SH-SY5Y (cell line): ENCODE measurements around the gene ADAMTS2.

Source experiments
- GATA2 ChIP-seq: IDR thresholded peaks from 2 replicates; pipeline ENCODE4 v1.6.1; 2011; ENCODE audit warnings: mild to moderate bottlenecking, low read depth, low read length
- GATA3 ChIP-seq: IDR thresholded peaks from 2 replicates; pipeline ENCODE4 v1.6.1; 2011; ENCODE audit warnings: low read depth, mild to moderate bottlenecking, low read length, moderate library complexity

The ADAMTS2 gene

DNA sequence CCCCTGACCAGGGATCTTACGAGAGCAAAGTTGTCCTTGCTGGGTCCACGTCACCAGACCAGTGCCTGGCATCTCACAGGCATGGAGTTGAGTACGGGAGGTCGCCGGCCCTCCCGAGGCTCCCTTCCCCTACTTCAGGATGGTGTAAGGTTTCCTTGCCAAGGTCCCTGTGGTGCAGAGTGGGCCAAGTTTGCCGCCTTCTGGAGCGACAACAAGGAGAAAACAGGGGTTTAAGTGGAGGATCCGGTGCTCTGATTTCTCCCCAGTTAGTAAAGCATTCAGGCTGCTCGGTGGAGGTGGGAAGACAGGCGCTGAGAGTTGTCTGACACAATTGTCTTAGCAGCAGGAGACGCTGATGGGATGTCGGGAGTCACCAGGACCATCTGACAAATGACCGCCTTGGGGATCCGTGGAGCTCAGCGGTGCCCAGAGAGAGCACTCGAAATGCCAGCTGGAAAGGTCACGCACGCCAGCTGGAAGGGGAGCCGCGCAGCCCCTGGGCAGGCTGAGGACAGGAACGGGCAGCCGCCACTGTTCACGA, 37.3 kb downstream of the ADAMTS2 start:
- TF ChIP-seq GATA3 (no peak), GATA2 (no peak)

DNA sequence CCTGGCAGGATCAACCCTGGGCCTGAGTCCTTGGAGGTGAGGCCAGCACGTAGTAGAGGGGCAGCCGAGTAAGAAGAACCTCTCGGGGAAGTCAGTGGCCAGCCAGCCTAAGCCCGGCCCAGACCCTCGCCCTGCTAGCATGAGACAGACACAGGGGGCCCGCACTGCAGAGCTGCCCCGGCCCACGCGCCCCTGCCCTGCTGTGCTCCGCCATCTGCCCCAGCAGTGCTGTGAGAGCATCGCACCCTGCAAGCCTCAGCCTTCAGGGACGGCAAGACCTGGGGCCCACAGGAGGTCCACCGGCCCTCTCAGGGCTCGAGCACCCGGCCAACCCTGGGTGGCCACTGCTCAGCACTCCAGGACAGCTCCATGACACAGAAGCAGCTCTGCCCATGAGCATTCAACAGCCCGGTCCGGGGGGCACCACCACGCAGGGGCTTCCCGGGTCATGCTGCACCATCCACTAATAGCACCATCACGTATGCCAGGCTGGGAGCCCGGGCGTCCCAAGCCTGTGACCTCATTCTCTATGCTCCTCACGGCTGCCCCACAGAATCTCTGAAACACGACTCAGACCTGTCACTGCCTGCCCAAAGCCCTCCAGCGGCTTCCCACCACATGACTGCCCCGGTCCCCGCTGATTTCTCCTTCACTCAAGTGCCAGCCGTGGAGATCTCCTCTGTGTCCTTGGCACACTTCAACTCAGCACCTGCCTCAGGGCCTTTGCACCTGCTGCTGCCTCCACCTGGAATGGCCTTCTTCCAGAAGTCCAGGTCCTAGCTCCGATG, 38.1 kb downstream of the ADAMTS2 start:
- TF ChIP-seq GATA2 (no peak), GATA3 (no peak)

DNA sequence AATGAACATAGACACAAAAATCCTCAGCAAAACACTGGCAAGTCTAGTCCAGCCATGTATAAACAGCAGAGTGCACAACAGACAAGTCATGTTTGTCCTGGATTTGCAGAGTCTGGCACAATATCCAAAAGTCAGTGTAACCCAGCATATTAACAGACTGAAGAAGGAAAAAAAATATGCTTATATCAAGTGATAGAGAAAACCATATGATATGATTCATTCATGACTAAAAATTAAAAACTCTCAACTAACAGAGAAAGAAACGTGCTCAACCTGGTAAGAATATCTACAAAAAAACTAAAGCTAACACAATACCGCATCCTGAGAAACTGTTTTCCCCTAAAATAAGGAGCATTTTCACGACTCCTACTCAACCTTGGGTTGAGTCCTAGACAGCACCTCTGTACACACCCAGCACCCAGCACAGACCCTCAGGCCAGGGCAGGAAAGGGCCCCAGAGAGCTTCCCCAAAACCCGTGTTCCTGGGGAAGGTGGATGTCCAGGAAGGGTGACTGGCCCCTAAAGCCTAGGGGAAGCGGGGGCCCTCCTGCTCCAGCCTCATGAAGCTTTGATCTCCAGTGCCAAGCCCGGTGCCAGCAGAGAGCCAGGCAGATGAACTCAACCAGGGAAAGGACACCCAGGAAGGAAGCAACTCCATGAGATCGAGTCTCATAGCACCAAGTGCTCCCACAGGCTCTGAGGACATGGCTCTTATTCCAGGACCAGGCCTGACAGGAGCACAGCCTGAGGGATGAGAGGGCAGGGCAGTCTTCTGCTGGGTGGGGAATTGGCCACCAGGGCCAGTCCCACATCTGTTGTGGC, 38.9 kb downstream of the ADAMTS2 start:
- TF ChIP-seq GATA2 (no peak), GATA3 (no peak)

DNA sequence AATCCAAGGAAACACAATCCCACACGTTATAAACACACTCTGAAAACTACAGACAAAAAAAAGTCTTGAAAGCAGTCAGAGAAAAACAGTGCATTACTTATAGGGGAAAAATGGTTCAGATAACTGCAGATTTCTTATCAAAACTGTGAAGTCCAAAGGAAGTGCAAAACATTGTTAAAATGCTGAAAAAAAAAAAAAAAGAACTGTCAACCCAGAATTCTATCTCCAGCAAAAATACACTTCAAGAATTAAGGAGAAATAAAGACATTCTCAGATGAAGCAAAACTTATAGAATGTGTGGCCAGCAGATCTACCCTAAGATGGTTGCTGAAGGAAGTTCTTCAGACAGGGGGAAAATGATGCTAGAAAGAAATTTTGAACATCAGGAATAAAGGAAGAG, 40.4 kb downstream of the ADAMTS2 start:
- TF ChIP-seq GATA3 (no peak), GATA2 (no peak)

DNA sequence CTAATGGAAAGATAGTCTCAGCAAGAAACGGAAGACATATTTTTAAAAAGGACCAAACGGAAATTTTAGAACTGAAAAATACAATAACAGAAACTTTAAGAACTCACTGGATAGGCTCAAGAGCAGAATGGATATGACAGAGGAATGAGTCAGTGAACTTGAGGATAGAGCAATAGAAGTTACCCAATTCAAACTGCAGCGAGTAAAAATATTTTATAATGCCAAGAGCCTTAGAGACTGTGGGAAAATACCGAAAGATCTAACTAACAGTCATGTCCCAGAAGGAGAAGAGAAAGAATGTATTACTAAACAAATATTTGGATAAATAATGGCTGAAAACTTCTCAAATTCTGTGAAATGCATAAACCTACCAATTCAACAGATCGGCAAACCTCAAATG, 40.8 kb downstream of the ADAMTS2 start:
- TF ChIP-seq GATA3 = no peak
- TF ChIP-seq GATA2 = no peak

DNA sequence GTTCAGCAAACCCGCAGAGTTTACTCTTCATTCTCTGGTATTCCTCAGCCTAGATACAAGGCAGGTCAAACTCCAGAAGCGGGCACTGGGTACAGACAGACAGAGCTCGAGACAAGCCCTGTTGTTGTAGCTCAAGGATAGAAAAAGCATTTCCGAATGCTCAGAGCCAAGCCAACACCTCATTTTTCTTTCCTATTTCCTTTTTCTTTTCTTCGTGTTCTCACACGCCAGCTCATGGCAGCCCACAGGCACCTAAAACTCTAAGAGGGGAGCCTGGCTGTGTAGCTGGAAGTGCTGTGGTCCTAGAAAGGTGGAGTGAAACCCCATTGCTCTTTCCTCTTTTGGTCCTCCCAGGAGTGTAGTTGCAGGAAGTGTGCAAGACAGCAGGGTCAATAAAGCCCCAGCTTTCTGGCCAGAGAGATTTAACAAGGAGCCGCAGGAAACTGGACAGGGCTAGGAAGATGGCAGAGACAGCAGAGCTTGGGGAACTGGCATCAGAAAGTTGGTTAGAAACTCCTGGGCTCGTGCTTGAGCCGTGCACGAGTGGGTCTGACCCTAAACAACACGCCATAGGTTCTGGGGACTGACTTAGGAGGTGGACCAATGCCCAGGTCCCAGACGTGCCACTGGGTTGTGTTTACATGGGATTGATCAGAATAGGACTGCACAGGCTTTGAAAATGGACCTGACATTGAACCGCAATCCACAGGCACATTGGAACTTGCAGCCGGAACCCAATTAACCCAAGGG, 41.6 kb downstream of the ADAMTS2 start:
- TF ChIP-seq GATA2 (no peak), GATA3 (no peak)

DNA sequence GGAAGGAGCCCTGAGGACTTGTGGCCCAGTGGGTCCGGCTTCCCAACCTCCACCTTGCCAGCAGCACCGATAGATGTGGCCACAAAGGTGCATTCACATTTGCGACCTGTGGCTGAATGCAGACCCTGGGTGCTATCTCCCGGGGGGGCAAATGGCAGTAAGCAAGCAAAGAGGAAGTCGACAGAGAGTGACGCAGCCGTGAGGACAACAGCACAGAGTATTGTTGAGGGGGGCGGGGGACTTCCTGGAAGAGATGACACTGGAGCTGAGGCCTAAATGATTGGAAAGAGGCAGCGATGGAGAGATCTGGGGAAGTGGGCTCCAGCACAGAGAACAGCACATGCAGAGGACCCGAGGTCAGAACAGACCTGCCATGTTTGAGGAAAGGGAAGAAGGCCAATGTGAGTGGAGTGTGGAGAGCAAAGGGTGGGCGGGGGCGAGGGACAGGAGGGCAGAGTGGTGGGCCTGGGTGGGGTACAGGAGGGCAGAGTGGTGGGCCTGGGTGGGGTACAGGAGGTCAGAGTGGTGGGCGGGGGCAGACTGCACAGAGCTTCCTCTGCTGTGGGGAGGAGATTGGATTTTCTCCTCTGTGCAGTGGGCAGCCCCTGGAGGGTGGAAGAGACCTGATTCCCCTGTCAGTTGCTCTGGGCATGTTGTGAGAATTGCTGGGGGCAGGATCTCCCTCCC, 42.6 kb downstream of the ADAMTS2 start:
- TF ChIP-seq GATA3 (no peak), GATA2 (no peak)

DNA sequence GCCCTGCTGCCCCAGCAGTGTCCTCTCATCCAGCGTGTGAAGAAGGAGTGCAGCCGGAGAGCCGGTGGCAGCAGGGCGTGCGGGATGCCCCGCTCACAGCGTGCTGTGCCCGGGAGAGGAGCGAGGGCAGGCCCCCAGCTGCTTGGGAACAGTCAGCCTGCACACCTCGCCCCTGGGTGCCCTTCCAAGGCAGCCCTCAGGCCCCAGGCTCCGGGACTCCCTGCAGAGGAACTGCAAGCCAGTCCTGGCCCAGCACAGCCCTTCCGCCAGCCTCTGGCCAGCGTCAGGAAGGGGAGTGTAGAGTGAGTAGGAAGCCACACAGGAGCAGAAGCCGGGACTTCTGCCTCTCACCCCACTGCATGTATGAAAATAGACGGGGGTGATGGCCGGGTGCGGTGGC, 43.5 kb downstream of the ADAMTS2 start:
- no peak for TF ChIP-seq GATA2
- TF ChIP-seq GATA3 = no peak

DNA sequence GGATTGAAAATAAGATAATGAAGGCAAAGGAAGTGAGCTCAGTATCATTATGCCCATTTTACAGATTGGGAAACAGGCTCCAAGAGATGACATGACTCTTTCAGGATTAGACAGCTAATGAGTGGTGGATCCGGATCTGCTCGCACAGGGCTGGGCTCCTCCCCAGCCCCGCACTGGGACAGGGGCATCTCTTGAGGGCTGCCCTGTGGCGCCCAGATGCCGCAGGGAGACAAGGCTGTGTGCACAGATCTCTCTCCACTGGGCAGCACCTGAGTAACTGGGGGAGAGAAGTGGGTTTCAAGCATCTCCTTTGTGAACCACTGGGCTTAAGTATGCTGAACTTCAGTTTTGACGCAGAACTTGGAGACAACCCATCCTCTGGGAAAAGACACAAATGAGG, 43.9 kb downstream of the ADAMTS2 start:
- no peak for TF ChIP-seq GATA2

DNA sequence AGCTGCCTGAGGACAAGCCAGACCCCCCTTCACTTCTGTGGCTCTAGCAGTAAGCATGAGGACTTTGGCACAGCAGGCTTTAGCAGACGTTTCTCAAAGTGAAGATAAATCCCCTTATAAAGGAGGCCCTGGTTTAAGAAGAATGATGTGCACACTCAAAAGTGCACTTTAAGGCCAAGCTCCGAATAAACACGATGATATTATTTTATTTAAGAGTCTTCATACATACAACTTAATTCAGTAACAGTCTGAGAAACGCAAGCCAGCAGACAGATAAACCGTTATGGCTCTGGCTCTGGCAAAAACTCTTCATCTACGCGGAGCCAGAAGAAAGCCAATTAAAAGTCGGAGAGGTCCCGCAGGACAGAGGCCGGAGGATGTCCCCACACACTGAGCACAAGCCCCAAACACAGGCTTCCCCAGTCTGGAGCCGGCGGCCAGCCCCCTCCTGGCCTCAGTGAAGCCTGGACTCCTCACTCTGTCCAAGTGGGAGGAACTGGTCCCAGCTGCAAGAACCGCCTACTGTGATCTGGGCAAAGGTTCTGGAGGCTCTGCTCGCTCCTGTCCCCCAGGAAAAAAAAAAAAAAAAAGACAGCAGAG, 44.6 kb downstream of the ADAMTS2 start:
- TF ChIP-seq GATA2 (no peak), GATA3 (no peak)

DNA sequence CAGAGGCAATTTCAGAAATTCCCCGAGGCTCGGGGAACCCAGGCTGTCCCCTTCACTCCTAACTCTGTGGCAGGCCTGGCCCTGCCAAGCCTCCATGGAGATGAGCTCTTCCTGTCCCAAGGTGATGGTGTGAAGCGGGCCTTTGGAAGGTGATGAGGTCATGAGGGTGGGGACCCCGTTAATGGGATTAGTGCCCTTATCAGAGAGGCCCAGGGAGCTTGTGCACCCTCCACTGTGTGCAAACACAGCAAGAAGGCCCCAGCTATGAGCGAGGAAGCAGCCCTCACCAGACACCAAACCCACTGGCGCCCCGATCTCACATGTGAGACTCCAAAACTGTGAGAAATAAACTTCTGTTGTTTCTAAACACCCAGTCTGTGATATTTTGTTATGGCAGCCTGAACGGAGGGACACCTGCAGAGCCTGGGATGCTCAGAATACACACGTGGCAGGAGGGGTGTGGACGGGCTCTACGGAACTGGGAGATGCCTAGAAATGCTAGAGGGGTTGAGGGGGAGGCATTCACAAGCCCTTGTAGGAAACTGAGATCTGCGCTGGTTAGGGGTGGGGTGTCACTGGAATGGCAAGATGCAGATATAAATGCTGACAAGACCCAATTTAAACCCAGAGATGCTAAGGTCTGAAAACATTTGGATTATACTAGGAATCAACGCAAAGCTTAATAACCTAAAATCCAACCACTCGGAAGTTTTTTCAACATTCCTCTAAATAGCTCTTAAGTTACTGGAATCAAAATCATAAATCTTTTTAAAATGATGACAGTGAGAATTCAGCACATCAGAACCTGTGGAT, 46.9 kb downstream of the ADAMTS2 start:
- TF ChIP-seq GATA2 = no peak
- no peak for TF ChIP-seq GATA3

DNA sequence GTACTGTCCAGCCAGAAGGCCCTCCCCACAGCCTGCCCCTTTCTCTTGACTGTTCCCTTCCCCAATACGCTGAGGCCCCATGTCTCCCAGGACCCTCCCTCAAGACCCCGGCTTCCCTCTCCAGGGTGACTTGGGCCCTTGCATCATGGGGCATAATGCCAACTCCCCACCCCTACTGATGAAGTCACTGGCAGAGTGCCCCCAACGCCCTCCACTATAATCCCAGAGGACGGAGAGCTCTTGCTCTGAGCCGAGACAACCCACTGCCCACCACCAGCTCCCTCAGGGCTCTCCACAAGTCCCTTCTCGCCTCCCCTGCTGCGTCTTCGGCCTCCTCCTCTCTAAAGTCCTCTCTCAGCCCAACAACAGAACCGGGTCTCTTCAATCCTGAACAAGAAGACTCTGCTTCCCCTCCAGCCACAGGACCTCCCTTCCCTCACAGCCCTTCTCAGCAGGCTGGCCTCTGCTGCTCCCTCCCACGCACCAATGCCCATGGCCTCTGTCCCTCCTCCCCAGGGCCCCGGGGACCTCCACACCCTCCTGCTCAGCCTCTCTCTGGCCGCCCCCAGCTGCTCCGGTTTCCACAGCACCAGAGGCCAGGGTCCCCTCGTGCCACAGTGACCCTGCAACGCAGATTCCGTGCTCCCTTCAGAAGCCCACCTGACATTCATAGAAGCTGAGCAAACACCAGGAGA, 47.6 kb downstream of the ADAMTS2 start:
- TF ChIP-seq GATA3 = no peak
- TF ChIP-seq GATA2 = no peak
